ENCODE data around the gene LARGE1. TPM values are rescaled to one million over a fixed set of nuclear protein-coding genes. Genes with fewer than 3 reads are reported as not detected.

LARGE1 gene
- total RNA-seq, 1 experiment from 2014 or later, result 1.5 TPM

DNA sequence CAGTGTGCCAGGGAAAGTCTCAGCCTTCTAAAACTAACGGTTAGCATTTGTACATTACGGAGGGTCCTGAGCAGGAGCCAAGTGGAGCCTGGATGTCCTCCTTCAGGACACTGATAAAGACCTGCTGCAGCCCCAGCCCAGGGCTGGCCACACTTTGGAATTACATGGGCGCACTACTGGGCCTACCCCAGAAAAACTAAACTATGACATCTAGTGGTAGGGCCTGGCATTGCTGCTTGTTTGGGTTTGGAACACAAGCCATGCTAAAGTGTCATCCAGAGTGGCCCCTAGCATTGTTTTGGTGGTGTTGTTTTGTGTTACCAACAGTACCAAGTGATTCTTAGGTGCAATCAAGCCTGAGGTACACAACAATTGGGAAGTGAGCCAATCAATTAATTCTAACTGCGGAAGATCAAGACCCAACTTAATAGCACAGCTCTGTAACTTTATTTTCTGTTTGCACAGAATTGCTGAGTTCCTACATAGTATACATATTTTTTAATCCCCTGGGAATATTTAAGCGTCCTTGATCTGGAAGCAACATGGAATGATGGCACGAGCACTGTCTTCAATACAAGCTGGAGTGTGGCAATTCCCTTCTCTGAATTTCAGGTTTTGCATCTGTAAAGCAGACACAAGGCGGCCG, 340.7 kb downstream of the LARGE1 start:
- Histone ChIP-seq H4K20me1 (ENCODE audit: insufficient read depth) (no peaks in the 10 kb centered on the region), H3K9ac (ENCODE audit: low read length) (no peak overlapping the region), H3K27me3 (ENCODE audit: insufficient read depth, low read length) (no peaks in the 10 kb centered on the region), H3K27ac (ENCODE audit: low read depth, low read length) (no peak overlapping the region), H3K4me3 (replicated peaks in 1 of 2; ENCODE audit: low read depth in 1 of 2, low read length in 2 of 2) (no peak overlapping the region), H3K9me3 (ENCODE audit: control insufficient read depth in 1 of 2, insufficient read depth in 1 of 2, low read depth in 1 of 2, low read length in 2 of 2) (peaks cover 0 to 23% of the 10 kb centered on the region in 2 experiments; a peak in 2 of 4 replicates), H3K4me1 (ENCODE audit: control insufficient read depth in 1 of 2, insufficient read depth in 2 of 2, low read length in 2 of 2) (no peaks in the 10 kb centered on the region), H2AFZ (ENCODE audit: low read depth, low read length, poor library complexity, severe bottlenecking) (no peak overlapping the region), H3K9me2 (ENCODE audit: insufficient read depth) (no peaks in the 10 kb centered on the region), H3K79me2 (ENCODE audit: insufficient read depth, low read length) (no peaks in the 10 kb centered on the region), H3K4me2 (ENCODE audit: low read length) (no peak overlapping the region), H3K36me3 (ENCODE audit: control insufficient read depth in 1 of 2, insufficient read depth in 2 of 2, low read length in 2 of 2) (no peaks in the 10 kb centered on the region)
- POLR2A ChIA-PET, result no interaction called here
- ATAC-seq (0 out of 2 replicates have a peak, but pooled peaks have one; percentile 52), DNase-seq (ENCODE audit: low read depth, low spot score) (peak; percentile 1)
- CTCF ChIA-PET, result no interaction called here
- intact Hi-C loops (cut with micrococcal nuclease), result no loop called here
- no TSS peak for BruUV-seq (replicated peaks)
- TF ChIP-seq, protein P1, sequence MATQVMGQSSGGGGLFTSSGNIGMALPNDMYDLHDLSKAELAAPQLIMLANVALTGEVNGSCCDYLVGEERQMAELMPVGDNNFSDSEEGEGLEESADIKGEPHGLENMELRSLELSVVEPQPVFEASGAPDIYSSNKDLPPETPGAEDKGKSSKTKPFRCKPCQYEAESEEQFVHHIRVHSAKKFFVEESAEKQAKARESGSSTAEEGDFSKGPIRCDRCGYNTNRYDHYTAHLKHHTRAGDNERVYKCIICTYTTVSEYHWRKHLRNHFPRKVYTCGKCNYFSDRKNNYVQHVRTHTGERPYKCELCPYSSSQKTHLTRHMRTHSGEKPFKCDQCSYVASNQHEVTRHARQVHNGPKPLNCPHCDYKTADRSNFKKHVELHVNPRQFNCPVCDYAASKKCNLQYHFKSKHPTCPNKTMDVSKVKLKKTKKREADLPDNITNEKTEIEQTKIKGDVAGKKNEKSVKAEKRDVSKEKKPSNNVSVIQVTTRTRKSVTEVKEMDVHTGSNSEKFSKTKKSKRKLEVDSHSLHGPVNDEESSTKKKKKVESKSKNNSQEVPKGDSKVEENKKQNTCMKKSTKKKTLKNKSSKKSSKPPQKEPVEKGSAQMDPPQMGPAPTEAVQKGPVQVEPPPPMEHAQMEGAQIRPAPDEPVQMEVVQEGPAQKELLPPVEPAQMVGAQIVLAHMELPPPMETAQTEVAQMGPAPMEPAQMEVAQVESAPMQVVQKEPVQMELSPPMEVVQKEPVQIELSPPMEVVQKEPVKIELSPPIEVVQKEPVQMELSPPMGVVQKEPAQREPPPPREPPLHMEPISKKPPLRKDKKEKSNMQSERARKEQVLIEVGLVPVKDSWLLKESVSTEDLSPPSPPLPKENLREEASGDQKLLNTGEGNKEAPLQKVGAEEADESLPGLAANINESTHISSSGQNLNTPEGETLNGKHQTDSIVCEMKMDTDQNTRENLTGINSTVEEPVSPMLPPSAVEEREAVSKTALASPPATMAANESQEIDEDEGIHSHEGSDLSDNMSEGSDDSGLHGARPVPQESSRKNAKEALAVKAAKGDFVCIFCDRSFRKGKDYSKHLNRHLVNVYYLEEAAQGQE (IDR thresholded peaks at IDR 0.05; ENCODE audit: low read depth), result no peak
- TF ChIP-seq, protein P2, sequence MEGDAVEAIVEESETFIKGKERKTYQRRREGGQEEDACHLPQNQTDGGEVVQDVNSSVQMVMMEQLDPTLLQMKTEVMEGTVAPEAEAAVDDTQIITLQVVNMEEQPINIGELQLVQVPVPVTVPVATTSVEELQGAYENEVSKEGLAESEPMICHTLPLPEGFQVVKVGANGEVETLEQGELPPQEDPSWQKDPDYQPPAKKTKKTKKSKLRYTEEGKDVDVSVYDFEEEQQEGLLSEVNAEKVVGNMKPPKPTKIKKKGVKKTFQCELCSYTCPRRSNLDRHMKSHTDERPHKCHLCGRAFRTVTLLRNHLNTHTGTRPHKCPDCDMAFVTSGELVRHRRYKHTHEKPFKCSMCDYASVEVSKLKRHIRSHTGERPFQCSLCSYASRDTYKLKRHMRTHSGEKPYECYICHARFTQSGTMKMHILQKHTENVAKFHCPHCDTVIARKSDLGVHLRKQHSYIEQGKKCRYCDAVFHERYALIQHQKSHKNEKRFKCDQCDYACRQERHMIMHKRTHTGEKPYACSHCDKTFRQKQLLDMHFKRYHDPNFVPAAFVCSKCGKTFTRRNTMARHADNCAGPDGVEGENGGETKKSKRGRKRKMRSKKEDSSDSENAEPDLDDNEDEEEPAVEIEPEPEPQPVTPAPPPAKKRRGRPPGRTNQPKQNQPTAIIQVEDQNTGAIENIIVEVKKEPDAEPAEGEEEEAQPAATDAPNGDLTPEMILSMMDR (IDR thresholded peaks at IDR 0.05 in 2 of 3, conservative IDR thresholded peaks at IDR 0.05 in 1 of 3; ENCODE audit: borderline replicate concordance in 1 of 3, insufficient read depth in 1 of 3, low read depth in 2 of 3, low read length in 2 of 3), result peak in 2 of 3 experiments; percentile 67 to 73; a peak in 4 of 6 replicates
- RAD21 ChIA-PET (ENCODE audit: low non-redundant PET in 1 of 2, low total read pairs in 2 of 2, uncharacterized antibody in 2 of 2, unreplicated experiment in 2 of 2), result no interaction called here
